GM18520 (cell line): Measurements from ENCODE around the gene SRXN1.

Experiments used
- ATAC-seq: cut with Tn5 transposase; IDR thresholded peaks from one replicate; pipeline ENCODE4 v1.9.1; 2021; ENCODE audit not compliant: unreplicated experiment

SRXN1 gene

GRCh38 chr20:637559-637958, 15.4 kb downstream of the SRXN1 start:
- ATAC-seq = no peak

GRCh38 chr20:635893-636338, 17.1 kb downstream of the SRXN1 start:
- ATAC-seq = no peak

GRCh38 chr20:635028-635892, 17.7 kb downstream of the SRXN1 start:
- ATAC-seq = no peak

- ATAC-seq = no peak
Measured at GRCh38 chr20:634148-634925, 18.7 kb downstream of the SRXN1 start.

GRCh38 chr20:631101-631500, 21.9 kb downstream of the SRXN1 start:
- no peak for ATAC-seq

GRCh38 chr20:626579-626978, 26.4 kb downstream of the SRXN1 start:
- no peak for ATAC-seq

- ATAC-seq = no peak
Measured at GRCh38 chr20:625360-625932, 27.6 kb downstream of the SRXN1 start.

- ATAC-seq = no peak
Measured at GRCh38 chr20:623704-624103, 29.3 kb downstream of the SRXN1 start.

- ATAC-seq = no peak
Measured at GRCh38 chr20:623021-623420, 30.0 kb downstream of the SRXN1 start.

GRCh38 chr20:622161-622560, 30.8 kb downstream of the SRXN1 start:
- ATAC-seq = no peak

- no peak for ATAC-seq
Measured at GRCh38 chr20:621125-621756, 31.8 kb downstream of the SRXN1 start.

- ATAC-seq = no peak
Measured at GRCh38 chr20:620246-620645, 32.8 kb downstream of the SRXN1 start.

- no peak for ATAC-seq
Measured at GRCh38 chr20:618980-619379, 34.0 kb downstream of the SRXN1 start.

- no peak for ATAC-seq
Measured at GRCh38 chr20:617934-618690, 34.9 kb downstream of the SRXN1 start.

GRCh38 chr20:615514-615913, 37.5 kb downstream of the SRXN1 start:
- ATAC-seq = no peak

- no peak for ATAC-seq
Measured at GRCh38 chr20:611843-612185, 41.2 kb downstream of the SRXN1 start.

- ATAC-seq = no peak
Measured at GRCh38 chr20:611047-611842, 41.8 kb downstream of the SRXN1 start.

- no peak for ATAC-seq
Measured at GRCh38 chr20:610130-611046, 42.6 kb downstream of the SRXN1 start, which contains the start of gene TCF15. Gene TCF15 (minus strand): TSS chr20:610309. CDS start chr20:610237, 72 bp downstream.
